GM12873 (cell line): ENCODE results near the gene KRT35.

Experiments
- TF ChIP-seq, protein P1 (sequence below): IDR thresholded peaks from 2 replicates; pipeline ENCODE4 v1.5.1; 2012; ENCODE audit warnings: low read depth, mild to moderate bottlenecking, moderate library complexity, low read length, control low read depth; ENCODE audit not compliant: insufficient read depth; ENCODE audit errors: missing control alignments

Gene KRT35

DNA sequence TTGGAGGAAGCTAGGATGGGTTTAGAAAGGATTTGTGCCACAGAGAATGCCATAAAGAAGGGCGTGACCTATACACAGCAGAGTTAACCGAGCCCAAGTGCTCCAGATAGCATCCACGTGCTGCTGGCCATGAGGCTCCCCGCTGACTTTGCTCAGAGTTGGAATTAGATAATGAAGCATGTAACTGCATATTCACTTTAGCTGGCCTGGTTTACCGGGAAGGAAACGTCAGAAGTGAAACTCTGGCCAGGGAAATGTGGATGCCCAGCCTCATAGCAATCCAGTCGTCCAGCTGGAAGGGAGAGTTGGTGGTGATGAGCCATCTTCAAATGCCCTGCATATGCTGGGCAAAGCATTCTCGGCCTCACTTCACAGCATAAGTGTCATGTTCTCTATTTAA is 6.1 kb downstream of the KRT35 start:
- TF ChIP-seq, protein P1, sequence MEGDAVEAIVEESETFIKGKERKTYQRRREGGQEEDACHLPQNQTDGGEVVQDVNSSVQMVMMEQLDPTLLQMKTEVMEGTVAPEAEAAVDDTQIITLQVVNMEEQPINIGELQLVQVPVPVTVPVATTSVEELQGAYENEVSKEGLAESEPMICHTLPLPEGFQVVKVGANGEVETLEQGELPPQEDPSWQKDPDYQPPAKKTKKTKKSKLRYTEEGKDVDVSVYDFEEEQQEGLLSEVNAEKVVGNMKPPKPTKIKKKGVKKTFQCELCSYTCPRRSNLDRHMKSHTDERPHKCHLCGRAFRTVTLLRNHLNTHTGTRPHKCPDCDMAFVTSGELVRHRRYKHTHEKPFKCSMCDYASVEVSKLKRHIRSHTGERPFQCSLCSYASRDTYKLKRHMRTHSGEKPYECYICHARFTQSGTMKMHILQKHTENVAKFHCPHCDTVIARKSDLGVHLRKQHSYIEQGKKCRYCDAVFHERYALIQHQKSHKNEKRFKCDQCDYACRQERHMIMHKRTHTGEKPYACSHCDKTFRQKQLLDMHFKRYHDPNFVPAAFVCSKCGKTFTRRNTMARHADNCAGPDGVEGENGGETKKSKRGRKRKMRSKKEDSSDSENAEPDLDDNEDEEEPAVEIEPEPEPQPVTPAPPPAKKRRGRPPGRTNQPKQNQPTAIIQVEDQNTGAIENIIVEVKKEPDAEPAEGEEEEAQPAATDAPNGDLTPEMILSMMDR: no peak

DNA sequence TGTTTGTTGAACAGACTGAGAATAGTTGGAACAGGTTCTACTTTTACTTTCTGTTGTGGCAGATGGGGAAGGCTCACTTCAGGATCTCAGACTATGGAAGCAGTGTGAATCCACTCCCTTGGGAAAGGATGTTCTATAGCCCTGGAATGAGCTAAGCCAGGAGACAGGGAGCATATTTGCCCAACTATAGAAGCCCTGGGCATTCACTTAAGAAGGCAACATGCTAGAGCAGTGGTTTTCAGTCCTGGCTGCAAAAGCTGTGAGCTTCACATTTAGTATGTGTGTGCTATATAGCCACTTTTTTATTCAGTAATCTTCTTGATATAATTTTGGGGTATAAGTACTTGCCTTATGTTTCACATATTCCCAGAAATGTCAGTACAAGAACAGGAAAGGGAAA is 12.6 kb downstream of the KRT35 start:
- TF ChIP-seq, protein P1: no peak

DNA sequence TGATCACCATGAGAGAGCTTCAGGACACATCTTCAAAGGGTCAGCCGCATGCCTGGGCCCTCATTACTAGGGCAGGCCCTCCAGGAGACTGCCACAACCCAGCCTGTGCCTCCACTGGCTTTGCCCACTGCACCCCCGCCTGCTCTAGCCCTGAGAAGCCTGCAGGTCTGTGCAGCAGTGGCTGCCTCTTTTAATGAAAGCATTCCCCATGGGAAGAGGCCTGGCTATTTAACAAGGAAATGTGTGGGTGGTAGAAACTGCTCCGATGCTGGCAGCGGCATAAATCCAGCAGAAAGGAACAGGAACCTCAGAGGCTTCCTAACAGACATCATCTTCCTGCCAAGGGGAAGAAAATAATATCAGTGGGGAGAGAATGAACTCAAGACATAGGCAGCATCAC is 13.4 kb downstream of the KRT35 start:
- TF ChIP-seq, protein P1: no peak

DNA sequence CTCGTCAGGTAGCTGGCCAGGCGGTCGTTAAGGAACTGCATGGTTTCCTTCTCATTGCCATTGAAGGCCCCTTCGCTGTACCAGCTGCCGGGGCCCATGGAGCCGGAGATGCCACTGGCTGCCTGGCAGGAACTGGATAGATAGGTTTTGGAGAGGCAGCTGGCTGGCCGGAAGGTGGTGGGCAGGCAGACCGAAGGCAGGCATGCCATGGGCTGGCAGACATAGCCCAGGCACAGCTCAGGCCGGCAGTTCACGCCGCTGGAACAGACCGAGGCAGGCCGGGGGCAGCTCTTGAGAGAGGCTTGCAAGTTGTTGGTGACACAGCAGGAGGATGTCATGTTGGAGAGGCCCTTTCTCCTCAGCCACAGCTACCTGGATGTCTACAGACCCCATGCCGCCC is 14.0 kb downstream of the KRT35 start, which contains the start of gene KRT32:
TSS of gene KRT32 (minus strand) at position 399 of the 400 bp plus-strand sequence. CDS start at position 338, 61 bp downstream.
- TF ChIP-seq, protein P1: no peak

- TF ChIP-seq, protein P1: no peak
Measured at GRCh38 chr17:41464682-41465081, 16.3 kb downstream of the KRT35 start.

DNA sequence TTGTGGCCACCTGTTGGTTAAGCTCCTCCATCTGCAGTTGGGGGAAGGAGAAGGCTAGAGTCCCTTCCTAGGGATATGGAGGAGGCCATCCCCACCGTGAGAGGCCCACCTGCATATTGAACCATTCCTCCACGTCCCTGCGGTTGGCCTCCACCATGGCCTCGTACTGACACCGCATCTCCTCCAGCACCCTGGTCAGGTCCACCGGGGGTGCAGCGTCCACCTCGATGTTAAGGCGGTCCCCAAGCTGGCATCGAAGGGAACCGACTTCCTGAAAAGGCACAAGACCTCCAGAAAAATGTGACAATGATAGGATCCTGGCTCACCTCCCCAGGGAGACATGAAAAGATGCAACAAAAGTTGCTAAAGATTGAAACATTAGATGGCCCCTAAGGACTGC is 16.8 kb downstream of the KRT35 start:
- TF ChIP-seq, protein P1: no peak

DNA sequence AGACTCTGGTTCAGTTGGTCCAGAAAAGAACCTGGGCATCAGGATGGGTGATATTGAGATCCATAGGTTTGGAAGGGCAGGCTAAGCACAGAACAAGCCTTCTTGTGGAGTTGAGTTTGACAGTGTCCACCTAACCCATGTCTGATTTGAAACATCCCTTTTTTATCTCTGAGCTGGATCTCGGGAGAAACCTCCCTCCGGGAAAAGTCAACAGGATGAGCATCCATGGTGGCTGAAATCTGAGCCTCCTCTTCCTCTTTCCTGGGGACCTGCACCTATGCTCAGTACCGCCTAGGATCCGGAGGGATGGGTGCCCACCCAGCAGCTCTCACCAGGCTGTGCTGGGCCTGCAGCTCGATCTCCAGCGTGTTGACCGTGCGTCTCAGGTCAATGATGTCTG is 17.2 kb downstream of the KRT35 start:
- TF ChIP-seq, protein P1: no peak
